Neural progenitor cell (in vitro differentiated cells): ENCODE data around the gene ZNF593OS.

Experiments used
- CTCF ChIP-seq: fragments of 200-600 bp; sonication (generic); IDR thresholded peaks from 2 replicates; pipeline ENCODE4 v1.5.1; 2017; ENCODE audit warnings: antibody characterized with exemption, mild to moderate bottlenecking
- EZH2 ChIP-seq: fragments of 200-600 bp; sonication (generic); IDR thresholded peaks from 2 replicates; pipeline ENCODE4 v1.6.1; 2017; ENCODE audit warnings: antibody characterized with exemption, mild to moderate bottlenecking, moderate library complexity

GRCh38 chr1:26159743-26160039, 11.9 kb downstream of the ZNF593OS start:
- TF ChIP-seq CTCF: no peak
- TF ChIP-seq EZH2: no peak
